Hepatocyte (in vitro differentiated cells): ENCODE results near the gene MAP6. TPM values are rescaled to one million over a fixed set of nuclear protein-coding genes. Genes with fewer than 3 reads are reported as not detected.

Experiments
- DNase-seq: peaks from one replicate; pipeline ENCODE4 v3.0.0-alpha.2; 2016; ENCODE audit warnings: low spot score
- H2AFZ ChIP-seq: fragments of 200-600 bp; sonication (generic); 2 replicates; pipeline ENCODE4 v1.6.0; 2016; ENCODE audit warnings: antibody characterized with exemption, mild to moderate bottlenecking
- H3K27ac ChIP-seq: fragments of 200-600 bp; sonication (generic); 2 replicates; pipeline ENCODE4 v1.5.1; 2016; ENCODE audit warnings: mild to moderate bottlenecking
- H3K27me3 ChIP-seq: fragments of 200-600 bp; sonication (generic); 2 replicates; pipeline ENCODE4 v1.6.1; 2016
- H3K36me3 ChIP-seq: fragments of 200-600 bp; sonication (generic); replicated peaks from 2 replicates; pipeline ENCODE4 v1.5.1; 2016; ENCODE audit warnings: low read depth; ENCODE audit not compliant: insufficient read depth
- H3K4me1 ChIP-seq: fragments of 200-600 bp; sonication (generic); 2 replicates; pipeline ENCODE4 v1.5.1; 2016; ENCODE audit warnings: mild to moderate bottlenecking, moderate library complexity; ENCODE audit not compliant: insufficient read depth
- H3K4me2 ChIP-seq: fragments of 200-600 bp; sonication (generic); 2 replicates; pipeline ENCODE4 v1.6.0; 2016
- H3K4me3 ChIP-seq: fragments of 200-600 bp; sonication (generic); 2 replicates; pipeline ENCODE4 v1.5.1; 2016; ENCODE audit warnings: mild to moderate bottlenecking
- H3K79me2 ChIP-seq: fragments of 200-600 bp; sonication (generic); 2 replicates; pipeline ENCODE4 v1.6.0; 2017; ENCODE audit warnings: mild to moderate bottlenecking
- H3K9me2 ChIP-seq: fragments of 200-600 bp; sonication (generic); replicated peaks from 2 replicates; pipeline ENCODE4 v1.6.0; 2017; ENCODE audit warnings: mild to moderate bottlenecking; ENCODE audit not compliant: insufficient read depth
- H3K9me3 ChIP-seq: fragments of 200-600 bp; sonication (generic); 2 replicates; pipeline ENCODE4 v1.5.1; 2016; ENCODE audit warnings: low read depth, mild to moderate bottlenecking
- H4K20me1 ChIP-seq: fragments of 200-600 bp; sonication (generic); 2 replicates; pipeline ENCODE4 v1.6.0; 2016; ENCODE audit warnings: mild to moderate bottlenecking; ENCODE audit not compliant: insufficient read depth, poor library complexity, severe bottlenecking
- CTCF ChIP-seq: fragments of 200-600 bp; sonication (generic); IDR thresholded peaks from 2 replicates; pipeline ENCODE4 v1.5.1; 2016; ENCODE audit warnings: antibody characterized with exemption, mild to moderate bottlenecking; ENCODE audit not compliant: poor library complexity
- EZH2 ChIP-seq: fragments of 200-600 bp; sonication (generic); IDR thresholded peaks from 2 replicates; pipeline ENCODE4 v1.6.1; 2016; ENCODE audit warnings: antibody characterized with exemption, mild to moderate bottlenecking, borderline replicate concordance
- EZH2phosphoT487 ChIP-seq: fragments of 200-600 bp; sonication (generic); IDR thresholded peaks from one replicate; pipeline ENCODE4 v1.6.1; 2018; ENCODE audit warnings: antibody characterized with exemption, mild to moderate bottlenecking, low read depth, moderate library complexity; ENCODE audit not compliant: unreplicated experiment, severe bottlenecking
- WGBS: methylation state at CpG from one replicate; pipeline ENCODE4 v1.1.6; 2016; ENCODE audit warnings: low lambda C conversion rate; ENCODE audit errors: missing lambda C conversion rate; 5-methylcytosine and 5-hydroxymethylcytosine counted together
- polyA plus RNA-seq: library from polyadenylated mRNA; unstranded; fragments of >200 nt; fragmentation: Nextera tagmentation; extraction: Ambion mirVana; gene quantifications from 2 replicates; pipeline ENCODE4 v1.2.1, GENCODE V29; 2016
- total RNA-seq: library from RNA; depleted of rRNA; stranded (reverse); fragments of >200 nt; gene quantifications from 2 replicates; pipeline ENCODE4 v1.2.3, GENCODE V29; 2014

Gene MAP6
- total and polyA plus RNA-seq, 2 experiments from 2014 or later = 3.8 to 6.4 TPM

DNA sequence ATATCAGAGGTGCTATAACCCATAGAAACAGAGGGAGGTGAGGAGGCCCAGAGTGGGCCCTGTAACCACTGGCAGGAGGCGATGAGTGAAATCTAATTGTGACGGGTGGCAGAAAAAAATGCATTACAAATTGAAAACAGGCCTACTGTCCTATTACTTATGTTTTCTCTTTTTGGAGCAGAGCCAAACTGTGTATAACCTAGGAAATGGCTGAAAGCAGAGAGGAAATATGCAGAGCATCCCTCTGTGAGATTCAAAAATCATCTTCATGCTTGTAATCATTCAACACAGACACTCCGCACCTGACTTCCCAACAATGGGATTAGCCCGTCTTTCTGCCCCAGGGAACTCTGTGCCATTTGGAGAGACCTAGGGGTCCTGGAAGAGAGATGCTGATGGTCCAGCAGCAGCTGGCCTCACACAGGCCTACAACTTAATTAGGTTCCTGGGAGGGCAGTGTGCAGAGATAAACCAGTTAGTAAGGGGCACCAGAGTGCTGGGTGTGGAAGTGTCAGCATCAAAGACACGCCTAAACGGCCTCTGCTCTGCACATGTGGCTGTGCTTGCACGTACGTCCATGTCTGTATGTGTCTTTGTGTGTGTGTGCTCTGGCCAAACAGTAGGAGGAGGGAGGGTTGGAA lies 41.8 kb downstream of the MAP6 start:
- no peak for DNase-seq
- H4K20me1 ChIP-seq = no peaks in the 10 kb centered on the region
- H3K27me3 ChIP-seq = no peaks in the 10 kb centered on the region
- no peak overlapping the region for H3K4me3 ChIP-seq
- H3K79me2 ChIP-seq = no peaks in the 10 kb centered on the region
- H3K9me3 ChIP-seq = no peaks in the 10 kb centered on the region
- no peaks in the 10 kb centered on the region for H3K9me2 ChIP-seq
- no peaks in the 10 kb centered on the region for H3K36me3 ChIP-seq
- no peak overlapping the region for H3K27ac ChIP-seq
- H2AFZ ChIP-seq = no peak overlapping the region
- WGBS = 68% methylated on average over 8 of the region's 8 CpGs
- TF ChIP-seq EZH2 (no peak), CTCF (no peak), EZH2phosphoT487 (no peak)
- H3K4me1 ChIP-seq = no peaks in the 10 kb centered on the region
- H3K4me2 ChIP-seq = no peak overlapping the region

GRCh38 chr11:75625991-75626888 lies 42.6 kb downstream of the MAP6 start:
- Histone ChIP-seq H2AFZ (no peak overlapping the region), H3K9me3 (no peaks in the 10 kb centered on the region), H3K9me2 (no peaks in the 10 kb centered on the region), H4K20me1 (no peaks in the 10 kb centered on the region), H3K4me2 (no peak overlapping the region), H3K27me3 (no peaks in the 10 kb centered on the region), H3K27ac (no peak overlapping the region), H3K4me1 (no peaks in the 10 kb centered on the region), H3K36me3 (no peaks in the 10 kb centered on the region), H3K79me2 (no peaks in the 10 kb centered on the region), H3K4me3 (no peak overlapping the region)
- 87% methylated on average over 8 of the region's 8 CpGs for WGBS
- TF ChIP-seq EZH2phosphoT487 (no peak), CTCF (no peak), EZH2 (no peak)
- DNase-seq = no peak

DNA sequence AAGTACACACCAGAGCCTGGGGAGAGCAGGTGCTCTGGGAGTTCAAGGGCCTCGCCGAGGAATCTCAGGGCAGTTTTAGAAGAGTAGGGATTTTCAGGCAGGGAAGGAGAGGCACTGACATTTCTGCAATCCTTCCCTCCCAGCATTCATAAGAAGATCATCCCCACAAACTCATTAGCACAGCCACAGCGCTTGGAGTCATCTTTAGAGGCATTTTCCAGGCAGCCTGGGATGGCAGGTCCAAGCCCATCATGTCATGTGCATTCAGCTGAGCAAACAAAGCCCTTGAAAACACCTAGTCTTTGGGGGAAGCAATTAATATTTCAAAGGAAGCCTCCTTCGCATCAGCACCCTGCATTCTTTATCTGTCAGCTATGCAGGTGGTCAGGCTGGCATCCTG lies 43.8 kb downstream of the MAP6 start:
- 85% methylated on average over 4 of the region's 4 CpGs for WGBS

More for the DNA sequence above, 43.8 kb downstream of the MAP6 start:
- Histone ChIP-seq H2AFZ (no peak overlapping the region), H3K4me2 (no peak overlapping the region), H3K9me3 (no peaks in the 10 kb centered on the region), H3K9me2 (no peaks in the 10 kb centered on the region), H3K36me3 (no peaks in the 10 kb centered on the region), H3K27me3 (no peaks in the 10 kb centered on the region), H3K27ac (no peak overlapping the region), H3K4me3 (no peak overlapping the region), H3K79me2 (no peaks in the 10 kb centered on the region), H4K20me1 (no peaks in the 10 kb centered on the region), H3K4me1 (no peaks in the 10 kb centered on the region)
- TF ChIP-seq EZH2phosphoT487 (no peak), CTCF (no peak), EZH2 (no peak)
- DNase-seq = no peak
